HuH-7 (cell line): ENCODE results near the gene HIRA.
A peak's percentile ranks its signal among the peaks of the same experiment; 100 is the strongest.
"Not testable (repeated sequence)": the region's sequence is repeated elsewhere in the genome, so short reads cannot be mapped to it uniquely, and the experiment has no call there.

Experiments used
- DNase-seq: peaks from one replicate; pipeline ENCODE4 v3.0.0; 2011; ENCODE audit warnings: low spot score

The HIRA gene

GRCh38 chr22:19463008-19463407 is 31.5 kb upstream of the HIRA start:
- DNase-seq = no peak

- no peak for DNase-seq
Measured at GRCh38 chr22:19461506-19461905, 30.0 kb upstream of the HIRA start.

GRCh38 chr22:19460036-19460435 is 28.5 kb upstream of the HIRA start:
- no peak for DNase-seq

GRCh38 chr22:19457828-19458428 is 26.4 kb upstream of the HIRA start:
- DNase-seq = no peak

- no peak for DNase-seq
Measured at GRCh38 chr22:19456541-19456940, 25.0 kb upstream of the HIRA start.

- DNase-seq = no peak
Measured at GRCh38 chr22:19455585-19456370, 24.2 kb upstream of the HIRA start.

GRCh38 chr22:19455033-19455432 is 23.5 kb upstream of the HIRA start:
- no peak for DNase-seq

GRCh38 chr22:19454156-19454555 is 22.6 kb upstream of the HIRA start:
- no peak for DNase-seq

- no peak for DNase-seq
Measured at GRCh38 chr22:19453718-19454117, 22.2 kb upstream of the HIRA start.

GRCh38 chr22:19451570-19451969 is 20.0 kb upstream of the HIRA start:
- no peak for DNase-seq

GRCh38 chr22:19450363-19451175 is 19.0 kb upstream of the HIRA start:
- DNase-seq = no peak

GRCh38 chr22:19449422-19449767 is 17.9 kb upstream of the HIRA start:
- no peak for DNase-seq

- no peak for DNase-seq
Measured at GRCh38 chr22:19448739-19449421, 17.3 kb upstream of the HIRA start.

GRCh38 chr22:19448076-19448607 is 16.6 kb upstream of the HIRA start:
- DNase-seq = peak; percentile 93

GRCh38 chr22:19447330-19448075 is 16.0 kb upstream of the HIRA start, which contains the start of gene C22orf39:
C22orf39 (minus strand) TSS chr22:19447711; CDS start chr22:19447688, 23 bp downstream.
- DNase-seq = peak; percentile 97

GRCh38 chr22:19446603-19447329 is 15.2 kb upstream of the HIRA start:
- DNase-seq = peak; percentile 25

GRCh38 chr22:19445279-19445982 is 13.9 kb upstream of the HIRA start:
- not testable (repeated sequence) for DNase-seq

GRCh38 chr22:19443544-19444211 is 12.1 kb upstream of the HIRA start:
- no peak for DNase-seq

- no peak for DNase-seq
Measured at GRCh38 chr22:19442166-19442565, 10.6 kb upstream of the HIRA start.
